Central memory CD8-positive, alpha-beta T cell (primary cell): ENCODE data around the gene INPP5A.
"Not testable (repeated sequence)": the region's sequence is repeated elsewhere in the genome, so short reads cannot be mapped to it uniquely, and the experiment has no call there.

Source experiments
- ATAC-seq: fragments of 150-1000 bp; cut with Tn5 transposase; replicated peaks from 2 replicates; pipeline ENCODE4 v1.10.0; 2022; ENCODE audit warnings: mild to moderate bottlenecking, moderate FRiP score, moderate number of reproducible peaks; ENCODE audit not compliant: poor library complexity, severe bottlenecking; ENCODE audit errors: extremely low read depth
- DNase-seq, 2 donors: peaks; one replicate each; pipeline ENCODE4 v3.0.0; 2021; ENCODE audit warnings: low spot score in 2 of 2
- H3K27ac Mint-ChIP-seq: one replicate; pipeline ENCODE4 v1.8.0; 2022; ENCODE audit warnings: low read depth, mild to moderate bottlenecking, moderate library complexity, mixed read lengths
- H3K27me3 Mint-ChIP-seq: one replicate; pipeline ENCODE4 v1.8.0; 2022; ENCODE audit warnings: mixed read lengths
- H3K36me3 Mint-ChIP-seq: one replicate; pipeline ENCODE4 v1.8.0; 2022; ENCODE audit warnings: mild to moderate bottlenecking, moderate library complexity, mixed read lengths; ENCODE audit not compliant: insufficient read depth
- H3K4me1 Mint-ChIP-seq: one replicate; pipeline ENCODE4 v1.8.0; 2022; ENCODE audit warnings: mixed read lengths
- H3K4me3 Mint-ChIP-seq: one replicate; pipeline ENCODE4 v1.8.0; 2022; ENCODE audit warnings: mild to moderate bottlenecking, moderate library complexity, mixed read lengths
- H3K9me3 Mint-ChIP-seq: one replicate; pipeline ENCODE4 v1.8.0; 2022; ENCODE audit warnings: mixed read lengths

Gene INPP5A

GRCh38 chr10:132770061-132771021 is 232.8 kb downstream of the INPP5A start:
- no peak overlapping the region for H3K4me3 Mint-ChIP-seq
- peaks cover 4% of the 10 kb centered on the region for H3K36me3 Mint-ChIP-seq
- no peak overlapping the region for H3K27ac Mint-ChIP-seq
- ATAC-seq (no peak), DNase-seq (no peak)
- H3K4me1 Mint-ChIP-seq = no peaks in the 10 kb centered on the region
- no peaks in the 10 kb centered on the region for H3K27me3 Mint-ChIP-seq
- H3K9me3 Mint-ChIP-seq = no peaks in the 10 kb centered on the region

GRCh38 chr10:132772816-132773215 is 235.2 kb downstream of the INPP5A start:
- ATAC-seq, H3K27ac Mint-ChIP-seq, H3K36me3 Mint-ChIP-seq, H3K9me3 Mint-ChIP-seq, H3K4me1 Mint-ChIP-seq, DNase-seq, H3K27me3 Mint-ChIP-seq, H3K4me3 Mint-ChIP-seq: not testable (repeated sequence)

- ATAC-seq (no peak), DNase-seq (no peak)
- Mint-ChIP-seq H3K27ac (no peak overlapping the region), H3K27me3 (no peaks in the 10 kb centered on the region), H3K36me3 (no peaks in the 10 kb centered on the region), H3K4me1 (no peaks in the 10 kb centered on the region), H3K4me3 (no peak overlapping the region), H3K9me3 (no peaks in the 10 kb centered on the region)
These were observed 236.8 kb downstream of the INPP5A start for GRCh38 chr10:132774181-132774901.

- H3K4me3 Mint-ChIP-seq = no peak overlapping the region
- ATAC-seq (no peak), DNase-seq (no peak)
- no peak overlapping the region for H3K27ac Mint-ChIP-seq
- no peaks in the 10 kb centered on the region for H3K9me3 Mint-ChIP-seq
- no peaks in the 10 kb centered on the region for H3K27me3 Mint-ChIP-seq
- H3K36me3 Mint-ChIP-seq = peaks cover 2% of the 10 kb centered on the region
- no peaks in the 10 kb centered on the region for H3K4me1 Mint-ChIP-seq
These were observed 237.6 kb downstream of the INPP5A start for GRCh38 chr10:132774902-132775863.

GRCh38 chr10:132776186-132776585 is 238.6 kb downstream of the INPP5A start:
- no peak for ATAC-seq
- H3K27ac Mint-ChIP-seq = no peak overlapping the region
- H3K36me3 Mint-ChIP-seq = peaks cover 2% of the 10 kb centered on the region

GRCh38 chr10:132776821-132777220 is 239.2 kb downstream of the INPP5A start:
- no peak overlapping the region for H3K4me3 Mint-ChIP-seq

More at GRCh38 chr10:132776186-132776585, 238.6 kb downstream of the INPP5A start:
- Mint-ChIP-seq H3K4me3 (no peak overlapping the region), H3K27me3 (no peaks in the 10 kb centered on the region), H3K4me1 (no peaks in the 10 kb centered on the region), H3K9me3 (no peaks in the 10 kb centered on the region)
- DNase-seq = no peak

GRCh38 chr10:132777441-132777840 is 239.9 kb downstream of the INPP5A start:
- Mint-ChIP-seq H3K27me3 (no peaks in the 10 kb centered on the region), H3K4me3 (no peak overlapping the region), H3K9me3 (no peaks in the 10 kb centered on the region), H3K36me3 (peaks cover 2% of the 10 kb centered on the region), H3K27ac (no peak overlapping the region), H3K4me1 (no peaks in the 10 kb centered on the region)
- DNase-seq = no peak
- no peak for ATAC-seq

More at GRCh38 chr10:132776821-132777220, 239.2 kb downstream of the INPP5A start:
- no peak for DNase-seq
- Mint-ChIP-seq H3K27ac (no peak overlapping the region), H3K4me1 (no peaks in the 10 kb centered on the region), H3K9me3 (no peaks in the 10 kb centered on the region), H3K36me3 (peaks cover 2% of the 10 kb centered on the region), H3K27me3 (no peaks in the 10 kb centered on the region)
- no peak for ATAC-seq

GRCh38 chr10:132779549-132780294 is 242.1 kb downstream of the INPP5A start:
- H3K4me3 Mint-ChIP-seq = no peak overlapping the region
- H3K27ac Mint-ChIP-seq = no peak overlapping the region
- no peaks in the 10 kb centered on the region for H3K4me1 Mint-ChIP-seq
- no peaks in the 10 kb centered on the region for H3K9me3 Mint-ChIP-seq
- no peaks in the 10 kb centered on the region for H3K27me3 Mint-ChIP-seq
- DNase-seq (no peak), ATAC-seq (no peak)
- H3K36me3 Mint-ChIP-seq = peaks cover 5% of the 10 kb centered on the region

GRCh38 chr10:132780356-132780755 is 242.8 kb downstream of the INPP5A start:
- Mint-ChIP-seq H3K27me3 (no peaks in the 10 kb centered on the region), H3K27ac (no peak overlapping the region), H3K36me3 (peaks cover 5% of the 10 kb centered on the region), H3K4me1 (no peaks in the 10 kb centered on the region), H3K9me3 (no peaks in the 10 kb centered on the region), H3K4me3 (no peak overlapping the region)
- DNase-seq = no peak
- no peak for ATAC-seq

GRCh38 chr10:132781556-132781955 is 244.0 kb downstream of the INPP5A start:
- H3K27ac Mint-ChIP-seq = no peak overlapping the region
- H3K9me3 Mint-ChIP-seq = no peaks in the 10 kb centered on the region
- no peaks in the 10 kb centered on the region for H3K4me1 Mint-ChIP-seq
- no peak for ATAC-seq
- H3K4me3 Mint-ChIP-seq = no peak overlapping the region
- H3K36me3 Mint-ChIP-seq = peaks cover 5% of the 10 kb centered on the region
- H3K27me3 Mint-ChIP-seq = no peaks in the 10 kb centered on the region
- DNase-seq = no peak

- Mint-ChIP-seq H3K27ac (no peak overlapping the region), H3K36me3 (peaks cover 7% of the 10 kb centered on the region), H3K27me3 (no peaks in the 10 kb centered on the region), H3K4me3 (no peak overlapping the region), H3K4me1 (no peaks in the 10 kb centered on the region), H3K9me3 (no peaks in the 10 kb centered on the region)
- ATAC-seq (no peak), DNase-seq (no peak)
These were observed 245.8 kb downstream of the INPP5A start for GRCh38 chr10:132783165-132783939.
